Panc1 (cell line): Measurements from ENCODE around the gene UBASH3B. TPM values are rescaled to one million over a fixed set of nuclear protein-coding genes. Genes with fewer than 3 reads are reported as not detected.

Experiments
- ATAC-seq: fragments of 200-7000 bp; cut with Tn5 transposase; 2 replicates; pipeline ENCODE4 v1.9.1; 2020; ENCODE audit warnings: mild to moderate bottlenecking, moderate library complexity
- BruUV-seq: library from RNA; stranded (reverse); fragments of 400-500 nt; replicated peaks from 2 replicates; lab custom pipeline; 2021; lab: Mats Ljungman, UMichigan
- CTCF ChIA-PET: fragments of 300-600 bp; sonication (Branson Sonifier 250); formaldehyde crosslinking; loops from one replicate; lab custom pipeline; 2022; ENCODE audit warnings: antibody characterized with exemption; lab: Charles Lee
- POLR2A ChIA-PET: fragments of 300-600 bp; sonication (Branson Sonifier 250); formaldehyde crosslinking; loops from one replicate; lab custom pipeline; 2022; ENCODE audit warnings: antibody characterized with exemption; lab: Charles Lee
- DNase-seq: peaks from one replicate; pipeline ENCODE4 v3.0.0-alpha.2; 2010; ENCODE audit warnings: low read depth, low spot score
- H3K27ac ChIP-seq: 2 replicates; pipeline ENCODE4 v1.5.1; 2011; ENCODE audit warnings: mild to moderate bottlenecking, low read length, inconsistent platforms
- H3K27me3 ChIP-seq: fragments of 200-500 bp; sonication (Bioruptor generic); 2 replicates; pipeline ENCODE4 v1.6.0; 2014; ENCODE audit warnings: low read length, inconsistent platforms; ENCODE audit not compliant: control insufficient read depth, insufficient read depth
- H3K36me3 ChIP-seq: fragments of 200-500 bp; sonication (Bioruptor generic); 2 replicates; pipeline ENCODE4 v1.5.1; 2014; ENCODE audit warnings: inconsistent platforms, mild to moderate bottlenecking, low read length, moderate library complexity; ENCODE audit not compliant: control insufficient read depth, insufficient read depth
- H3K4me1 ChIP-seq: 2 replicates; pipeline ENCODE4 v1.5.1; 2011; ENCODE audit warnings: inconsistent platforms, mild to moderate bottlenecking, low read length, moderate library complexity; ENCODE audit not compliant: control insufficient read depth, insufficient read depth
- H3K4me3 ChIP-seq, 2 experiments: 2 replicates each; pipeline ENCODE4 v1.5.1; 2011 to 2012; ENCODE audit warnings: low read depth in 2 of 2, low read length in 2 of 2, mild to moderate bottlenecking in 2 of 2, inconsistent platforms in 1 of 2, moderate library complexity in 1 of 2
- H3K9me3 ChIP-seq: fragments of 200-500 bp; sonication (Bioruptor generic); 2 replicates; pipeline ENCODE4 v1.5.1; 2014; ENCODE audit warnings: low read depth, mild to moderate bottlenecking, inconsistent platforms, low read length, moderate library complexity; ENCODE audit not compliant: control insufficient read depth, insufficient read depth
- CTCF ChIP-seq: fragments of 450-650 bp; IDR thresholded peaks from 2 replicates; pipeline ENCODE4 v1.5.1; 2017; ENCODE audit warnings: mild to moderate bottlenecking
- POLR2AphosphoS5 ChIP-seq: IDR thresholded peaks from 2 replicates; pipeline ENCODE4 v1.6.1; 2012; ENCODE audit warnings: mild to moderate bottlenecking, low read depth, low read length, moderate library complexity
- REST ChIP-seq, 2 experiments: IDR thresholded peaks; 2 replicates each; pipeline ENCODE4 v1.6.1; 2011 to 2012; ENCODE audit warnings: low read depth in 2 of 2, control low read depth in 1 of 2, low read length in 1 of 2, mild to moderate bottlenecking in 1 of 2, moderate library complexity in 1 of 2; ENCODE audit not compliant: insufficient read depth in 1 of 2
- SIN3A ChIP-seq: IDR thresholded peaks from 2 replicates; pipeline ENCODE4 v1.6.1; 2012; ENCODE audit warnings: low read depth, mild to moderate bottlenecking, low read length, moderate library complexity, borderline replicate concordance; ENCODE audit not compliant: insufficient read depth
- TCF7L2 ChIP-seq: IDR thresholded peaks from 2 replicates; pipeline ENCODE4 v1.6.1; 2011; ENCODE audit warnings: mild to moderate bottlenecking, low read depth, low read length, inconsistent platforms
- in situ Hi-C: cut with HindIII; loops from 2 replicates; pipeline ENCODE4 v1.10.0; 2016; ENCODE audit warnings: low sequenced_read_pairs, low pct_unique_long_range_greater_than_20kb
- intact Hi-C: fragments of 100-400 bp; cut with micrococcal nuclease; formaldehyde crosslinking; loops from one replicate; pipeline ENCODE4 v1.10.0; 2022; ENCODE audit not compliant: unreplicated experiment
- total RNA-seq: library from RNA; stranded (reverse); gene quantifications from one replicate; pipeline ENCODE4 v1.2.1, GENCODE V29; 2021; ENCODE audit not compliant: unreplicated experiment

UBASH3B gene
- total RNA-seq, 1 experiment from 2014 or later: 55.1 TPM

- ATAC-seq (no peak), DNase-seq (no peak)
- no peaks in the 10 kb centered on the region for H3K27me3 ChIP-seq
- intact Hi-C loops (no loop called here), in situ Hi-C loops (no loop called here)
- ChIA-PET POLR2A (no interaction called here), CTCF (no interaction called here)
- H3K36me3 ChIP-seq: no peaks in the 10 kb centered on the region
- no peaks in the 10 kb centered on the region for H3K4me1 ChIP-seq
- H3K9me3 ChIP-seq: no peaks in the 10 kb centered on the region
- H3K27ac ChIP-seq: no peak overlapping the region
- no peak overlapping the region for H3K4me3 ChIP-seq
- no peak for TF ChIP-seq TCF7L2
- no TSS peak for BruUV-seq
Observed at GRCh38 chr11:122700666-122701065, 45.1 kb downstream of the UBASH3B start.

- no peak for TF ChIP-seq CTCF
- no peak for TF ChIP-seq TCF7L2
- no peak for TF ChIP-seq POLR2AphosphoS5
- TF ChIP-seq REST (IDR thresholded peaks at IDR 0.05; ENCODE audit: insufficient read depth in 1 of 2, low read depth in 2 of 2, low read length in 1 of 2): no peak
- no peak for TF ChIP-seq SIN3A
- in situ Hi-C loops (no loop called here), intact Hi-C loops (no loop called here)
- no TSS peak for BruUV-seq
- CTCF ChIA-PET: no interaction called here
- H3K9me3 ChIP-seq: no peaks in the 10 kb centered on the region
- ATAC-seq: no peak
- H3K4me1 ChIP-seq: no peaks in the 10 kb centered on the region
- no peak overlapping the region for H3K27ac ChIP-seq
- no peak overlapping the region for H3K4me3 ChIP-seq
- no peak for DNase-seq
- H3K36me3 ChIP-seq: no peaks in the 10 kb centered on the region
- no peaks in the 10 kb centered on the region for H3K27me3 ChIP-seq
- POLR2A ChIA-PET: no interaction called here
Observed at GRCh38 chr11:122701143-122701542, 45.6 kb downstream of the UBASH3B start.

GRCh38 chr11:122703541-122704272 is 48.2 kb downstream of the UBASH3B start:
- peaks cover 5% of the 10 kb centered on the region; the same call in 1 of the 2 replicates for H3K4me1 ChIP-seq
- no TSS peak for BruUV-seq
- intact Hi-C loops: no loop called here
- ATAC-seq (no peak; the same call in 1 of the 2 replicates), DNase-seq (no peak)
- H3K4me3 ChIP-seq: no peak overlapping the region
- POLR2A ChIA-PET: no interaction called here
- TF ChIP-seq REST (IDR thresholded peaks at IDR 0.05; ENCODE audit: insufficient read depth in 1 of 2, low read depth in 2 of 2, low read length in 1 of 2): no peak
- TF ChIP-seq SIN3A: no peak
- TF ChIP-seq CTCF: no peak
- TF ChIP-seq POLR2AphosphoS5: no peak
- no peak for TF ChIP-seq TCF7L2
- H3K36me3 ChIP-seq: no peaks in the 10 kb centered on the region
- H3K27ac ChIP-seq: no peak overlapping the region
- H3K9me3 ChIP-seq: no peaks in the 10 kb centered on the region
- CTCF ChIA-PET: no interaction called here
- in situ Hi-C loops: no loop called here
- no peaks in the 10 kb centered on the region for H3K27me3 ChIP-seq
